ENCODE measurements around the gene RDH5. TPM values are rescaled to one million over a fixed set of nuclear protein-coding genes. Genes with fewer than 3 reads are reported as not detected.

Gene RDH5
- polyA plus RNA-seq, 1 donor from 2014 or later = 3.4 TPM

DNA sequence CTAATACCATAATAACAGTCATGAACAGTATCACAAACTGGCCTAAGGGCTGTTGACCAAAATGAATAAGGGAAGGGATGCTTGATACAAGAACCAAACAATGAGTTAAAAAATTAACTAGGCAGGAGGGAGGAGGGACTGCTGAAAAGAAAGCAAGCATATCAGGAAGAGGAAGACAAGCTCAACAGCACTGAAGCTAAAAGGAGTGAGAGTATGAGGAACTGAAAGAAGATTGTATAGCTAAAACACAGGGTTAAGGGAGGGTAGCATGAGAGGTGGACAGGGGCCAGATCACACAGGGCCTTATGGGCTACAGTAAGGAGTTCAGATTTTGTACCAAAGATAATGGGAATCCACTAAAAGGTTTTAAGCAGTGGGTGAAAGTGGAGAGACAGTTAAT lies 46.6 kb upstream of the RDH5 start:
- no peaks in the 10 kb centered on the region for H3F3A ChIP-seq (ENCODE audit: insufficient read depth, low read length, poor library complexity, severe bottlenecking)
- H3K9me2 ChIP-seq (ENCODE audit: insufficient read depth, low read length) = no peaks in the 10 kb centered on the region
- no peaks in the 10 kb centered on the region for H3K36me3 ChIP-seq (ENCODE audit: insufficient read depth, low read length)
- H3K4me3 ChIP-seq (ENCODE audit: low read length) = no peak overlapping the region
- H3K9me3 ChIP-seq (ENCODE audit: low read length) = no peaks in the 10 kb centered on the region
- H4K20me1 ChIP-seq (ENCODE audit: insufficient read depth) = no peaks in the 10 kb centered on the region
- H3K9ac ChIP-seq (ENCODE audit: low read length) = no peak overlapping the region
- no peak for TF ChIP-seq RAD21 (conservative IDR thresholded peaks at IDR 0.05)
- no peak for TF ChIP-seq POLR2AphosphoS5 (IDR thresholded peaks at IDR 0.05)
- no peak for TF ChIP-seq EZH2 (IDR thresholded peaks at IDR 0.05; ENCODE audit: borderline replicate concordance, insufficient read depth, low read length, poor library complexity, severe bottlenecking)
- no peak for TF ChIP-seq EP300 (conservative IDR thresholded peaks at IDR 0.05; ENCODE audit: poor library complexity, severe bottlenecking)
- no peak for TF ChIP-seq SMC3 (conservative IDR thresholded peaks at IDR 0.05; ENCODE audit: poor library complexity)
- TF ChIP-seq TAF1 (IDR thresholded peaks at IDR 0.05; ENCODE audit: low read depth) = no peak
- TF ChIP-seq, protein P1, sequence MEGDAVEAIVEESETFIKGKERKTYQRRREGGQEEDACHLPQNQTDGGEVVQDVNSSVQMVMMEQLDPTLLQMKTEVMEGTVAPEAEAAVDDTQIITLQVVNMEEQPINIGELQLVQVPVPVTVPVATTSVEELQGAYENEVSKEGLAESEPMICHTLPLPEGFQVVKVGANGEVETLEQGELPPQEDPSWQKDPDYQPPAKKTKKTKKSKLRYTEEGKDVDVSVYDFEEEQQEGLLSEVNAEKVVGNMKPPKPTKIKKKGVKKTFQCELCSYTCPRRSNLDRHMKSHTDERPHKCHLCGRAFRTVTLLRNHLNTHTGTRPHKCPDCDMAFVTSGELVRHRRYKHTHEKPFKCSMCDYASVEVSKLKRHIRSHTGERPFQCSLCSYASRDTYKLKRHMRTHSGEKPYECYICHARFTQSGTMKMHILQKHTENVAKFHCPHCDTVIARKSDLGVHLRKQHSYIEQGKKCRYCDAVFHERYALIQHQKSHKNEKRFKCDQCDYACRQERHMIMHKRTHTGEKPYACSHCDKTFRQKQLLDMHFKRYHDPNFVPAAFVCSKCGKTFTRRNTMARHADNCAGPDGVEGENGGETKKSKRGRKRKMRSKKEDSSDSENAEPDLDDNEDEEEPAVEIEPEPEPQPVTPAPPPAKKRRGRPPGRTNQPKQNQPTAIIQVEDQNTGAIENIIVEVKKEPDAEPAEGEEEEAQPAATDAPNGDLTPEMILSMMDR (IDR thresholded peaks at IDR 0.05; ENCODE audit: poor library complexity, severe bottlenecking) = no peak
- no peak for TF ChIP-seq MXI1 (conservative IDR thresholded peaks at IDR 0.05; ENCODE audit: poor library complexity, severe bottlenecking)
- no peaks in the 10 kb centered on the region for H3K27me3 ChIP-seq (ENCODE audit: insufficient read depth, low read depth, low read length)
- H2AFZ ChIP-seq (ENCODE audit: low read depth, low read length) = no peak overlapping the region
- H3K27ac ChIP-seq (ENCODE audit: low read length) = no peak overlapping the region
- no peak overlapping the region for H3K4me2 ChIP-seq (ENCODE audit: low read length)
- no peaks in the 10 kb centered on the region for H3K79me2 ChIP-seq (replicated peaks; ENCODE audit: insufficient read depth, low read length)

DNA sequence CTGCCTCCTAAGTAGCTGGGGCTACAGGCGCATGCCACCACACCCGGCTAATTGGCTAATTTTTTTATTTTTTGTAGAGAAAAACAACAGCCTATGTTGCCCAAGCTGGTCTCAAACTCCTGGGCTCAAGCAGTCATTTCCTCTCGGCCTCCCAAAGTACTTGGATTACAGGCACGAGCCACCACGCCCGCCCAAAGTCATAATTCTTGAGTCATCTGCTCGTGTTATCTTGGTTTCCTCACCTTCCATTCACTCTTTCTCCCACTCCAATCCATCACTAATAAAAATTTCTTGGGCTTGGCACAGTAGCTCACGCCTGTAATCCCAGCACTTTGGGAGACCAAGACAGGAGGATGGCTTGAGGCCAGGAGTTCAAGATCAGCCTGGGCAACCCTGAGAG lies 44.5 kb upstream of the RDH5 start:
- Histone ChIP-seq H3F3A (ENCODE audit: insufficient read depth, low read length, poor library complexity, severe bottlenecking) (no peaks in the 10 kb centered on the region), H3K9ac (ENCODE audit: low read length) (no peak overlapping the region), H3K36me3 (ENCODE audit: insufficient read depth, low read length) (no peaks in the 10 kb centered on the region), H3K9me3 (ENCODE audit: low read length) (no peaks in the 10 kb centered on the region), H2AFZ (ENCODE audit: low read depth, low read length) (no peak overlapping the region), H3K4me2 (ENCODE audit: low read length) (no peak overlapping the region), H3K4me3 (ENCODE audit: low read length) (no peak overlapping the region), H4K20me1 (ENCODE audit: insufficient read depth) (no peaks in the 10 kb centered on the region), H3K27ac (ENCODE audit: low read length) (no peak overlapping the region), H3K79me2 (replicated peaks; ENCODE audit: insufficient read depth, low read length) (no peaks in the 10 kb centered on the region), H3K9me2 (ENCODE audit: insufficient read depth, low read length) (no peaks in the 10 kb centered on the region), H3K27me3 (ENCODE audit: insufficient read depth, low read depth, low read length) (no peaks in the 10 kb centered on the region)
- TF ChIP-seq, protein P2, sequence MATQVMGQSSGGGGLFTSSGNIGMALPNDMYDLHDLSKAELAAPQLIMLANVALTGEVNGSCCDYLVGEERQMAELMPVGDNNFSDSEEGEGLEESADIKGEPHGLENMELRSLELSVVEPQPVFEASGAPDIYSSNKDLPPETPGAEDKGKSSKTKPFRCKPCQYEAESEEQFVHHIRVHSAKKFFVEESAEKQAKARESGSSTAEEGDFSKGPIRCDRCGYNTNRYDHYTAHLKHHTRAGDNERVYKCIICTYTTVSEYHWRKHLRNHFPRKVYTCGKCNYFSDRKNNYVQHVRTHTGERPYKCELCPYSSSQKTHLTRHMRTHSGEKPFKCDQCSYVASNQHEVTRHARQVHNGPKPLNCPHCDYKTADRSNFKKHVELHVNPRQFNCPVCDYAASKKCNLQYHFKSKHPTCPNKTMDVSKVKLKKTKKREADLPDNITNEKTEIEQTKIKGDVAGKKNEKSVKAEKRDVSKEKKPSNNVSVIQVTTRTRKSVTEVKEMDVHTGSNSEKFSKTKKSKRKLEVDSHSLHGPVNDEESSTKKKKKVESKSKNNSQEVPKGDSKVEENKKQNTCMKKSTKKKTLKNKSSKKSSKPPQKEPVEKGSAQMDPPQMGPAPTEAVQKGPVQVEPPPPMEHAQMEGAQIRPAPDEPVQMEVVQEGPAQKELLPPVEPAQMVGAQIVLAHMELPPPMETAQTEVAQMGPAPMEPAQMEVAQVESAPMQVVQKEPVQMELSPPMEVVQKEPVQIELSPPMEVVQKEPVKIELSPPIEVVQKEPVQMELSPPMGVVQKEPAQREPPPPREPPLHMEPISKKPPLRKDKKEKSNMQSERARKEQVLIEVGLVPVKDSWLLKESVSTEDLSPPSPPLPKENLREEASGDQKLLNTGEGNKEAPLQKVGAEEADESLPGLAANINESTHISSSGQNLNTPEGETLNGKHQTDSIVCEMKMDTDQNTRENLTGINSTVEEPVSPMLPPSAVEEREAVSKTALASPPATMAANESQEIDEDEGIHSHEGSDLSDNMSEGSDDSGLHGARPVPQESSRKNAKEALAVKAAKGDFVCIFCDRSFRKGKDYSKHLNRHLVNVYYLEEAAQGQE (IDR thresholded peaks at IDR 0.05; ENCODE audit: borderline replicate concordance) = no peak

DNA sequence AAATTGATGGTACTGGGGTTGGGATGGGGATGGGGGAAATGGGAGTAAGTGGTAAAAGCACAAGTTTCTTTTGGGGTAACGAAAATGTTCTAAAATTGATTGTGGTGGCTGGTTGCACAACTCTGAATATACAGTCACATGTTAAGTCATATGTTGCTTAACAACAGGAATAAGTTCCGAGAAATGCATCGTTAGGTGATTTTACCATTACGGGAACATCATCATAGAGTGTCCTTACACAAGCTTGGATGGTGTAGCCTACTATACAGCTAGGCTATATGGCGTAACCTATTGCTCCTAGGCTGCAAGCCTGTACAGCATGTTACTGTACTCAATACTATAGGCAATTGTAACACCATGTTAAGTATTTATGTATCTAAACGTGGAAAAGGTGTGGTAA lies 43.5 kb upstream of the RDH5 start:
- Histone ChIP-seq H3K9me3 (ENCODE audit: low read length) (no peaks in the 10 kb centered on the region), H3K9me2 (ENCODE audit: insufficient read depth, low read length) (no peaks in the 10 kb centered on the region), H3K4me2 (ENCODE audit: low read length) (no peak overlapping the region), H3K9ac (ENCODE audit: low read length) (no peak overlapping the region), H3F3A (ENCODE audit: insufficient read depth, low read length, poor library complexity, severe bottlenecking) (no peaks in the 10 kb centered on the region), H3K36me3 (ENCODE audit: insufficient read depth, low read length) (no peaks in the 10 kb centered on the region), H3K27me3 (ENCODE audit: insufficient read depth, low read depth, low read length) (no peaks in the 10 kb centered on the region), H3K27ac (ENCODE audit: low read length) (no peak overlapping the region), H2AFZ (ENCODE audit: low read depth, low read length) (no peak overlapping the region), H3K79me2 (replicated peaks; ENCODE audit: insufficient read depth, low read length) (no peaks in the 10 kb centered on the region), H3K4me3 (ENCODE audit: low read length) (no peak overlapping the region), H4K20me1 (ENCODE audit: insufficient read depth) (no peaks in the 10 kb centered on the region)
- TF ChIP-seq RAD21 (conservative IDR thresholded peaks at IDR 0.05) (no peak), POLR2AphosphoS5 (IDR thresholded peaks at IDR 0.05) (no peak), MXI1 (conservative IDR thresholded peaks at IDR 0.05; ENCODE audit: poor library complexity, severe bottlenecking) (no peak), SMC3 (conservative IDR thresholded peaks at IDR 0.05; ENCODE audit: poor library complexity) (no peak), TAF1 (IDR thresholded peaks at IDR 0.05; ENCODE audit: low read depth) (no peak), EP300 (conservative IDR thresholded peaks at IDR 0.05; ENCODE audit: poor library complexity, severe bottlenecking) (no peak), EZH2 (IDR thresholded peaks at IDR 0.05; ENCODE audit: borderline replicate concordance, insufficient read depth, low read length, poor library complexity, severe bottlenecking) (no peak)
- TF ChIP-seq, protein P1 (IDR thresholded peaks at IDR 0.05; ENCODE audit: poor library complexity, severe bottlenecking) = no peak
- TF ChIP-seq, protein P2 (IDR thresholded peaks at IDR 0.05; ENCODE audit: borderline replicate concordance) = no peak

Measured in neural cell (in vitro differentiated cells).